MM.1S (cell line): ENCODE results near the gene GPR153.

ENCODE experiments used
- EZH2phosphoT487 ChIP-seq: fragments of 300-600 bp; sonication (generic); IDR thresholded peaks from 2 replicates; pipeline ENCODE4 v1.6.1; 2018; ENCODE audit warnings: antibody characterized with exemption, low read length
- TF ChIP-seq, protein P1 (sequence below): fragments of 300-600 bp; sonication (generic); IDR thresholded peaks from 2 replicates; pipeline ENCODE4 v1.5.1; 2016; ENCODE audit warnings: antibody characterized with exemption, low read length, mixed read lengths

- TF ChIP-seq, protein P1, sequence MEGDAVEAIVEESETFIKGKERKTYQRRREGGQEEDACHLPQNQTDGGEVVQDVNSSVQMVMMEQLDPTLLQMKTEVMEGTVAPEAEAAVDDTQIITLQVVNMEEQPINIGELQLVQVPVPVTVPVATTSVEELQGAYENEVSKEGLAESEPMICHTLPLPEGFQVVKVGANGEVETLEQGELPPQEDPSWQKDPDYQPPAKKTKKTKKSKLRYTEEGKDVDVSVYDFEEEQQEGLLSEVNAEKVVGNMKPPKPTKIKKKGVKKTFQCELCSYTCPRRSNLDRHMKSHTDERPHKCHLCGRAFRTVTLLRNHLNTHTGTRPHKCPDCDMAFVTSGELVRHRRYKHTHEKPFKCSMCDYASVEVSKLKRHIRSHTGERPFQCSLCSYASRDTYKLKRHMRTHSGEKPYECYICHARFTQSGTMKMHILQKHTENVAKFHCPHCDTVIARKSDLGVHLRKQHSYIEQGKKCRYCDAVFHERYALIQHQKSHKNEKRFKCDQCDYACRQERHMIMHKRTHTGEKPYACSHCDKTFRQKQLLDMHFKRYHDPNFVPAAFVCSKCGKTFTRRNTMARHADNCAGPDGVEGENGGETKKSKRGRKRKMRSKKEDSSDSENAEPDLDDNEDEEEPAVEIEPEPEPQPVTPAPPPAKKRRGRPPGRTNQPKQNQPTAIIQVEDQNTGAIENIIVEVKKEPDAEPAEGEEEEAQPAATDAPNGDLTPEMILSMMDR, result no peak
- TF ChIP-seq EZH2phosphoT487, result no peak
These were observed 31.2 kb upstream of the GPR153 start for GRCh38 chr1:6292102-6292501.
